ENCODE measurements around the gene NBPF6.
"Not testable (repeated sequence)": the region's sequence is repeated elsewhere in the genome, so short reads cannot be mapped to it uniquely, and the experiment has no call there.

The NBPF6 gene

GRCh38 chr1:108463962-108464361, 13.8 kb downstream of the NBPF6 start:
- H3K9me3 ChIP-seq (ENCODE audit: control insufficient read depth, insufficient read depth, low read depth, low read length); H3K27ac ChIP-seq (ENCODE audit: low read depth, low read length); H3K27me3 ChIP-seq (ENCODE audit: control insufficient read depth, insufficient read depth, low read length); H3K9ac ChIP-seq (ENCODE audit: low read length); H3K4me3 ChIP-seq (ENCODE audit: low read depth, low read length); H3K4me1 ChIP-seq (ENCODE audit: control insufficient read depth, insufficient read depth, low read length); H3K36me3 ChIP-seq (ENCODE audit: control insufficient read depth, insufficient read depth, low read length): not testable (repeated sequence)

DNA sequence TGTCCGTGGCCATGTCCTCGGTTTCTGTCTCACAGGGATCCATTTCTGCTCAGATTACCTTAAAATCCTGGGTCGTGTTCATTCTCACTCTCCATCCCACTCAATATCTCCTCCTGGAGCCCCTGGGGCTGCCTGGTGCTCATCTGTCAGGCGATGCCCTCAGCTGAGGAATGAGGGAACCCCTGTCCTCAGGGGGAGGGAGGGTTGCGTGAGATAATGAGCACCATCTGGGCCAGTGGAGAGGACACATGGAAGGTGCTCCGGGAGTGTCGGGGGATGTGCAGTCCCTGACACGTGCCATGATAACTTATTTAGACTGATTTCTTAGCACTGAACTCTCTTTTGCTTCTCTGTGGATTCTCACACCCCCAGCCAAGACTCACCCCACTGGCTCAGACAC, 16.0 kb downstream of the NBPF6 start:
- not testable (repeated sequence) for H3K4me3 ChIP-seq (ENCODE audit: low read depth, low read length); H3K27me3 ChIP-seq (ENCODE audit: control insufficient read depth, insufficient read depth, low read length); H3K9ac ChIP-seq (ENCODE audit: low read length); H3K36me3 ChIP-seq (ENCODE audit: control insufficient read depth, insufficient read depth, low read length); H3K4me1 ChIP-seq (ENCODE audit: control insufficient read depth, insufficient read depth, low read length); H3K27ac ChIP-seq (ENCODE audit: low read depth, low read length); H3K9me3 ChIP-seq (ENCODE audit: control insufficient read depth, insufficient read depth, low read depth, low read length)

- not testable (repeated sequence) for H3K9me3 ChIP-seq (ENCODE audit: control insufficient read depth, insufficient read depth, low read depth, low read length); H3K27me3 ChIP-seq (ENCODE audit: control insufficient read depth, insufficient read depth, low read length); H3K4me3 ChIP-seq (ENCODE audit: low read depth, low read length); H3K9ac ChIP-seq (ENCODE audit: low read length); H3K27ac ChIP-seq (ENCODE audit: low read depth, low read length); H3K4me1 ChIP-seq (ENCODE audit: control insufficient read depth, insufficient read depth, low read length); H3K36me3 ChIP-seq (ENCODE audit: control insufficient read depth, insufficient read depth, low read length)
Measured at GRCh38 chr1:108467155-108467554, 17.0 kb downstream of the NBPF6 start.

DNA sequence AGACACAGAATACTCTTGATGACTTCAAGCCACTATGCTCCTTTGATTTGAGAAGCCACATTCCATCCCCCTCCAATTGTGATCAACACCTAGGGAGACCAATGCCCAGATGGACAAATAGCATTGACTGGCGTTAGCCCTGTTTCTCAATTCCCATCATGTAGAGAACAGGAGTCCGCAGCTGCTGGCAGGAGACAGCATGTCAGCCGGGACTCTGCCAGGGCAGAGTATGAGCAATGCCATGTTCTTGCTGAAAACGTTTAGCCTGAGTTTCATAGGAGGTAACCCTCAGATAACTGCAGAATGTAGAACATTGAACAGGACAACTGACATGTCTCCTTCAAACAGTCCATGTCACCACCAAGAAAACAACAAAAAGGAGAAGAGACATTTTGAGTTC, 20.6 kb downstream of the NBPF6 start:
- not testable (repeated sequence) for H3K9me3 ChIP-seq (ENCODE audit: control insufficient read depth, insufficient read depth, low read depth, low read length); H3K27me3 ChIP-seq (ENCODE audit: control insufficient read depth, insufficient read depth, low read length); H3K4me1 ChIP-seq (ENCODE audit: control insufficient read depth, insufficient read depth, low read length); H3K36me3 ChIP-seq (ENCODE audit: control insufficient read depth, insufficient read depth, low read length); H3K9ac ChIP-seq (ENCODE audit: low read length); H3K4me3 ChIP-seq (ENCODE audit: low read depth, low read length); H3K27ac ChIP-seq (ENCODE audit: low read depth, low read length)

DNA sequence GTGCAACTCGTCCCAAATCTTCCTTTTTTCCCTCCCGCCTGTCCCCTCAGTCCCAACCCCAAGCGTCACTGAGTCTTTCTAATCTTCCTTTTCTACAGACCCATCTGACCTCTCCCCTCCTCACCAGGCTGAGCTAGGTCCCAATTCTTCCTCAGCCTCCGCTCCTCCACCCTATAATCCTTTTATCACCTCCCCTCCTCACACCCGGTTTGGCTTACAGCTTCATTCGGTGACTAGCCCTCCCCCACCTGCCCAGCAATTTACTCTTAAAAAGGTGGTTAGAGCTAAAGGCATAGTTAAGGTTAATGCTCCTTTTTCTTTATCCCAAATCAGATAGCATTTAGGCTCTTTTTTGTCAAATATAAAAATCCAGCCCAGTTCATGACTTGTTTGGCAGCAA, 24.4 kb downstream of the NBPF6 start:
- H3K36me3 ChIP-seq (ENCODE audit: control insufficient read depth, insufficient read depth, low read length); H3K4me1 ChIP-seq (ENCODE audit: control insufficient read depth, insufficient read depth, low read length); H3K27me3 ChIP-seq (ENCODE audit: control insufficient read depth, insufficient read depth, low read length); H3K9me3 ChIP-seq (ENCODE audit: control insufficient read depth, insufficient read depth, low read depth, low read length); H3K27ac ChIP-seq (ENCODE audit: low read depth, low read length); H3K4me3 ChIP-seq (ENCODE audit: low read depth, low read length); H3K9ac ChIP-seq (ENCODE audit: low read length): not testable (repeated sequence)

- Histone ChIP-seq H3K27me3 (ENCODE audit: control insufficient read depth, insufficient read depth, low read length) (no peaks in the 10 kb centered on the region), H3K4me3 (ENCODE audit: low read depth, low read length) (no peak overlapping the region), H3K27ac (ENCODE audit: low read depth, low read length) (no peak overlapping the region), H3K9ac (ENCODE audit: low read length) (no peak overlapping the region), H3K9me3 (ENCODE audit: control insufficient read depth, insufficient read depth, low read depth, low read length) (peaks cover 18% of the 10 kb centered on the region), H3K36me3 (ENCODE audit: control insufficient read depth, insufficient read depth, low read length) (no peaks in the 10 kb centered on the region), H3K4me1 (ENCODE audit: control insufficient read depth, insufficient read depth, low read length) (no peaks in the 10 kb centered on the region)
Measured at GRCh38 chr1:108478429-108479015, 28.4 kb downstream of the NBPF6 start.

DNA sequence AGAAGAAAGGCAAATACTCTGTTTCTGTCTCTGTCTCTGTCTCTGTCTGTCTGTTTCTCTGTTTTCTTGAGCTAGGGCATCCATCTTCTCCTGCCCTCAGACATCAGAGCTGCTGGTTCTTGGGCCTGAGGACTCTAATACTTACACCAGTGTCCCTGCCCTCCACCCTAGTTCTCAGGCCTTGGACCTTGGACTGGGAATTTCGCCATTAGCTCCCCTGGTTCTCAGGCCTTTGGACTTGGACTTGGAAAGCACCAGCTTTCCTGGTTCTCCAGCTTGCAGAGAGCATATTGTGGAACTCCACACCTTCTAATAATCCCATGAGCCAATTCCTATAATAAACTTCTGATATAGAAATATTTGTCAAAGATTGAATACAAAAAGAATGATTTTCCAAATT, 32.6 kb downstream of the NBPF6 start:
- no peaks in the 10 kb centered on the region for H3K36me3 ChIP-seq (ENCODE audit: control insufficient read depth, insufficient read depth, low read length)
- peaks cover 37% of the 10 kb centered on the region for H3K9me3 ChIP-seq (ENCODE audit: control insufficient read depth, insufficient read depth, low read depth, low read length)
- no peak overlapping the region for H3K27ac ChIP-seq (ENCODE audit: low read depth, low read length)
- H3K4me1 ChIP-seq (ENCODE audit: control insufficient read depth, insufficient read depth, low read length), result no peaks in the 10 kb centered on the region
- no peaks in the 10 kb centered on the region for H3K27me3 ChIP-seq (ENCODE audit: control insufficient read depth, insufficient read depth, low read length)
- H3K9ac ChIP-seq (ENCODE audit: low read length), result no peak overlapping the region
- H3K4me3 ChIP-seq (ENCODE audit: low read depth, low read length), result no peak overlapping the region

DNA sequence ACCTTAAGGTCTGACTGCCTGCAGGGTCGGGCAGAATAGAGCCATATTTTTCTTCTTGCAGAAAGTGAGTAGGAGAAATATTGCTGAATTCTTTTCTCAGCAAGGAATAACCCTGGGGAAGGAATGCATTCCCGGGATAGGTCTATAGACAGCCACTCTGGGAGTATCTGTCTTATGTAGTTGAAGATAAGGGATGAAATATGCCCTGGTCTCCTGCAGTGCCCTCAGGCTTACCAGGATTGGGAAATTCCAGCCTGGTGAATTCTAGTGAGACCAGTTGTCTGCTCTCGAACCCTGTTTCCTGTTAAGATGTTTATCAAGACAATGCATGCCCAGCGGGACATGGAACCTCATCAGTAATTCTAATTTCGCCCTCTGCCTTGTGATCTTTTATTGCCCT, 35.8 kb downstream of the NBPF6 start:
- not testable (repeated sequence) for H3K4me3 ChIP-seq (ENCODE audit: low read depth, low read length); H3K4me1 ChIP-seq (ENCODE audit: control insufficient read depth, insufficient read depth, low read length); H3K36me3 ChIP-seq (ENCODE audit: control insufficient read depth, insufficient read depth, low read length); H3K27ac ChIP-seq (ENCODE audit: low read depth, low read length); H3K27me3 ChIP-seq (ENCODE audit: control insufficient read depth, insufficient read depth, low read length); H3K9ac ChIP-seq (ENCODE audit: low read length)
- peaks cover 23% of the 10 kb centered on the region for H3K9me3 ChIP-seq (ENCODE audit: control insufficient read depth, insufficient read depth, low read depth, low read length)

DNA sequence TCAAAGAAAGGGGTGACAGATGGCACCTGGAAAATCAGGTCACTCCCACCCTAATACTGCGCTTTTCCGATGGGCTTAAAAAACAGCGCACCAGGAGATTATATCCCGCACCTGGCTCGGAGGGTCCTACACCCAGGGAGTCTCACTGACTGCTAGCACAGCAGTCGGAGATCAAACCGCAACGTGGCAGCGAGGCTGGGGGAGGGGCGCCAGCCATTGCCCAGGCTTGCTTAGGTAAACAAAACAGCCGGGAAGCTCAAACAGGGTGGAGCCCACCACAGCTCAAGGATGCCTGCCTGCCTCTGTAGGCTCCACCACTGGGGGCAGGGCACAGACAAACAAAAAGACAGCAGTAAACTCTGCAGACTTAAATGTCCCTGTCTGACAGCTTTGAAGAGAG, 36.6 kb downstream of the NBPF6 start:
- not testable (repeated sequence) for H3K27me3 ChIP-seq (ENCODE audit: control insufficient read depth, insufficient read depth, low read length); H3K36me3 ChIP-seq (ENCODE audit: control insufficient read depth, insufficient read depth, low read length); H3K4me3 ChIP-seq (ENCODE audit: low read depth, low read length); H3K27ac ChIP-seq (ENCODE audit: low read depth, low read length); H3K4me1 ChIP-seq (ENCODE audit: control insufficient read depth, insufficient read depth, low read length); H3K9ac ChIP-seq (ENCODE audit: low read length)
- peaks cover 23% of the 10 kb centered on the region for H3K9me3 ChIP-seq (ENCODE audit: control insufficient read depth, insufficient read depth, low read depth, low read length)

DNA sequence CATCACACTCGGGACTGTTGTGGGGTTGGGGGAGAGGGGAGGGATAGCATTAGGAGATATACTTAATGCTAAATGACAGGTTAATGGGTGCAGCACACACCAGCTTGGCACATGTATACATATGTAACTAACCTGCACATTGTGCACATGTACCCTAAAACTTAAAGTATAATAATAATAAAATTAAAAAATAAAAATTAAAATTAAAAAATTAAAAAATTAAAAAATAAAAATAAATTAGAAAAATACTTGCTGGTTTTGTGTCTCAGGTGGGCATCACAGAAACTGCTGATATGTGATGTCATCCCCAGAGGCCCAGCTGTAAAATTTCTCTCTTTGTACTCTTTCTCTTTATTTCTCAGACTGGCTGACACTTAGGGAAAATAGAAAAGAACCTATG, 44.9 kb downstream of the NBPF6 start:
- not testable (repeated sequence) for H3K4me3 ChIP-seq (ENCODE audit: low read depth, low read length); H3K9me3 ChIP-seq (ENCODE audit: control insufficient read depth, insufficient read depth, low read depth, low read length)

DNA sequence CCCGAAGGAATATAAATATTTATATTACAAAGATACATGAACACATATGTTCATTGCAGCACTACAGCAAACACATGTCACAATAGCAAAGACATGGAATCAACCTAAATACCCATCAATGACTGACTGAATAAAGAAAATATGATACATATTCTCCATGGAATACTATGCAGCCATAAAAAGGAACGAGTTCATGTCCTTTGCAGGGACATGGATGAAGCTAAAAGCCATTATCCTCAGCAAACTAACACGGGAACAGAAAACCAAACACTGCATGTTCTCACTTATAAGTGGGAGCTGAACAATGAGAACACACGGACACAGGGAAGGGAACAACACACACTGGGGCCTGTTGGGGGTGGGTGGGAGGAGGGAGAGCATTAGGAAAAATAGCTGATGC, 46.7 kb downstream of the NBPF6 start:
- H3K9ac ChIP-seq (ENCODE audit: low read length); H3K27me3 ChIP-seq (ENCODE audit: control insufficient read depth, insufficient read depth, low read length); H3K36me3 ChIP-seq (ENCODE audit: control insufficient read depth, insufficient read depth, low read length); H3K4me3 ChIP-seq (ENCODE audit: low read depth, low read length); H3K4me1 ChIP-seq (ENCODE audit: control insufficient read depth, insufficient read depth, low read length); H3K9me3 ChIP-seq (ENCODE audit: control insufficient read depth, insufficient read depth, low read depth, low read length); H3K27ac ChIP-seq (ENCODE audit: low read depth, low read length): not testable (repeated sequence)

More for the DNA sequence above, 44.9 kb downstream of the NBPF6 start:
- not testable (repeated sequence) for H3K9ac ChIP-seq (ENCODE audit: low read length); H3K27me3 ChIP-seq (ENCODE audit: control insufficient read depth, insufficient read depth, low read length); H3K27ac ChIP-seq (ENCODE audit: low read depth, low read length); H3K36me3 ChIP-seq (ENCODE audit: control insufficient read depth, insufficient read depth, low read length); H3K4me1 ChIP-seq (ENCODE audit: control insufficient read depth, insufficient read depth, low read length)

DNA sequence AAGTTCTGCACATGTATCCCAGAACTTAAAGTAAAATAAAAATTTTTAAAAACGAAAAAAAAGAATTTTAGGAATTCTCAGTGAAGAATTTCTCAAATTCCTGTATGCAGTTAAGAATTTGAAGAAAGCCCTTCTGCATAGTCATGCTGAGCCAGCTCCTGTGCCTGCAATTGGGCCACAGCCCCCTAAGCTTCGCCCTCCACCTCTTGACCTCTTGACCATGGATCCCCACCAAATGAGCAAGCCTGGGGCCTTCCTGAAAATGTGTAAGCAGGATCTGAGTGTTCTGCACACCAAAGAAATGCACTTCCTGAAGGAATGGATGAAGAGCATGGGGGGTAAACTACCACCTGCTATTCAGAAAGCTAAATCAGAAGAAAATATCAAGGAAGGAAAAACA, 52.0 kb downstream of the NBPF6 start:
- Histone ChIP-seq H3K4me3 (ENCODE audit: low read depth, low read length) (no peak overlapping the region), H3K36me3 (ENCODE audit: control insufficient read depth, insufficient read depth, low read length) (no peaks in the 10 kb centered on the region)

More for the DNA sequence above, 52.0 kb downstream of the NBPF6 start:
- Histone ChIP-seq H3K27ac (ENCODE audit: low read depth, low read length) (no peak overlapping the region), H3K9me3 (ENCODE audit: control insufficient read depth, insufficient read depth, low read depth, low read length) (no peaks in the 10 kb centered on the region), H3K4me1 (ENCODE audit: control insufficient read depth, insufficient read depth, low read length) (peaks cover 6% of the 10 kb centered on the region; the same call in 1 of the 2 replicates), H3K27me3 (ENCODE audit: control insufficient read depth, insufficient read depth, low read length) (no peaks in the 10 kb centered on the region), H3K9ac (ENCODE audit: low read length) (no peak overlapping the region)
